ENCODE data around the gene TMEM18. TPM values are rescaled to one million over a fixed set of nuclear protein-coding genes. Genes with fewer than 3 reads are reported as not detected.

TMEM18 gene
- total RNA-seq, 1 experiment from 2014 or later, result 40.3 TPM

DNA sequence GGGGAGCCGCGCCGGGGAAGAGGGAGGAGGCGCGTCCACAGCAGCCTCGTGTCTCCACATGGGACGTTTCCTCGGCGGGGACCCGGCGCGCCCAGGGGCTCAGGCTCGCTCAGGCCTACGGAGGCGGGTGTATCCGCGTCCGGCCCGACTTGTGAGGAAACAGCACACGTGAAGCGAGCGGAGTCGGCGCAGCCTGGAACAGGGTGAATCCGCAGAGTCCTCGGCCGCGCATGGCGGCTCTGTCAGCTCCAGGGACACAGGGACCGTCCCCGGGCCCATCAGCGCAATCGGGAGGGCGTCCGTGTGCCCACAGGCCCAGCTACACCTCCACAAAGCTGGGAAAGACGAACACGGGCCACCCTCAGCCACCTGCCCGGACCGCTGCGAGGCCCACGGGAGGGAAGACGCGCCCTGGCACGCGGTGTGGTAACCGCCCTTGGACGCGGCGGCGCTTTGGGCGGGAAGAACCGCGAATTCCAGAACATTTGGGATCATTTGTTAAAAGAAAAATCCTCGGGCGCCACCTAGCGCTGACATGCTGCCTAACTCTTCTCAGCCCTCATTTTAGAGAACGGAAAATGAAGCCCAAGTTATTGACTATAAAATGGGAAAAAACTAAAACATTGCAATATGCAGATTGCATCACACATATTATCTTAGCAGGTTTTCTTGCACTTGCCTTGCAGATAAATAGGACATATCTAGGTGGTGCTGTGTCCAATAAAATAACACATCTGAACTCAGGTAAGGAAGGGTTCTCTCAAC is 40.4 kb downstream of the TMEM18 start:
- peak; percentile 48 for DNase-seq (ENCODE audit: extremely low read depth, low read depth)

DNA sequence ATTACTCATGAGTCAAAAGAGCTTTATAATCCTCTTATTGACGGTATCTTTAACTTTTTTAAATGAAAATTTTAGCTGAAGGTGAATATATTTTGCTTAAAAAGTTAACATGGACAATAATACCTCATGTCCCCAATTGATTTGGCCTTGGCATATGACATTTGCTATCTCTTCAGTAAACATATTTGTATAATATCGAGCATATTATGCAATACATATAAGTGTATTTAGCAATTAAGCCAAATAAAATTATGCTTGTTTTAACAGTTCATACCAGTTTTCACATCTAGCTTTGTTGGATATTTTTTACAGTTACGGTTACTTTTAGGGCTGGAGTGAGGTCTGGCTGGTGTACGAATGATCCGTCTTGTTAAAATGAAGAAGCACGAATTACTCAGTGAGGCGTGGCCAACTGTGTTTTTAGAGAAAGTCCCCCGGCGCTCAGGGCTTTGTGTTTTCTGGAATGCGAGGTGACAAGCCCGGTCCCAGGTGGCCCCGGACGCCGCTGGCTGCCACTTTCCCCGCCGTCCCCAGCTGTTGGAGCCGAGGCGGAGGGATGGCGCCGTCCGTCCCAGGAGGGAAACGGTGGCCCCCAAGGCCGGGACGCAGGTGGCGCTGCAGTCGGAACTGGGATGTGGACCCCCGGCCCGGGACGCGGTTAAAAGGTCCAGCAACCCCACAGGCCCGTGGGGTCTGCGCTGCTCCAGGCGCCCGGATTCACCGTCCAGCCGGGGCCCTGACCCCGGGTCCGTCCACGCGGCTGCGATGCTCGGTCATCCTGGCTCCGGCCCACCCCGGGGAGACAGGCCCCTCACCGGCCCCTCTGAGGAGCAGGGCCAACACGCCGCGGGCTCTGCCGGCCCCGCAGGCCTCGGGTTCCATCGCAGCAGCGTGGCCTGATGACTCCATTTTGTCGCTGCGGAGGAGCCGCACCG is 41.3 kb downstream of the TMEM18 start:
- no peak for DNase-seq (ENCODE audit: extremely low read depth, low read depth)

GRCh38 chr2:634636-635388 is 42.4 kb downstream of the TMEM18 start:
- DNase-seq (ENCODE audit: extremely low read depth, low read depth), result no peak

DNA sequence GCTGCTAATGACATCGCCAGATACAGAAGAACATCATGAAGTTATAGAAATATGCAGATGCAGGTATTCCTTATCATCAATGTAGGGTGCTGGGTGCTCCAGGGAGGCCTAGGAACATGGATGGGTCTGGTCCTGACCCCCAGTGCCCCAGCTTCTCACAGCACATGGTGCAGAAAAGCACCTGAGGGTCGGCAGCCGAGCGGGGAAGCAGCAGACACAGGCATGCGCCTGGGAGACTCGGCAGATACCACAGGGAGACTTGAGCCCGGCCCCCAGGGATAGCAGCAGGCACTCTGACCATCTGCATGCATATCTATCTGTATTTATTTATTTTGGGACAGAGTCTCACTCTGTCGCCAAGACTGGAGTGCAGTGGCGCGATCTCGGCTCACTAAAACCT is 43.2 kb downstream of the TMEM18 start:
- DNase-seq (ENCODE audit: extremely low read depth, low read depth), result no peak

DNA sequence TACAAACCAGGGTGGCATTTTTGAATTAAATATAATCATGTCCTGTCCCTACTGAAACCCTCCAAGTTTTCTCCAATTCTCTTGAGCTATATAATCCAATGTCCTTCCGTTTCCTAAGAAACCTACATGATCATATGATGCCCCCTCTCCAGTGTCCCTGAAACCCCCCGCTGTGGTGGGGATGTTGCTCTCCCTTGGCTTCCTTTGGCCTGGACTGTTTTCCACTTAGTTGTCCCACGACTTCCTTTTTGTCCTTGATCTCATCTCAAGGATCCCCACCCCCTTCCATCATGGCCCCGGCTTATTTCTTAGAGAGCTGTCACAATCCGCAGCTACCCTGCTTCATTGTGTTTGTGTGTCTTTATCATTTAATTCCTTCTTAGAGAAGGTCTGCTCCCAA is 43.8 kb downstream of the TMEM18 start:
- DNase-seq (ENCODE audit: extremely low read depth, low read depth), result no peak

GRCh38 chr2:632471-632870 is 44.7 kb downstream of the TMEM18 start:
- no peak for DNase-seq (ENCODE audit: extremely low read depth, low read depth)

DNA sequence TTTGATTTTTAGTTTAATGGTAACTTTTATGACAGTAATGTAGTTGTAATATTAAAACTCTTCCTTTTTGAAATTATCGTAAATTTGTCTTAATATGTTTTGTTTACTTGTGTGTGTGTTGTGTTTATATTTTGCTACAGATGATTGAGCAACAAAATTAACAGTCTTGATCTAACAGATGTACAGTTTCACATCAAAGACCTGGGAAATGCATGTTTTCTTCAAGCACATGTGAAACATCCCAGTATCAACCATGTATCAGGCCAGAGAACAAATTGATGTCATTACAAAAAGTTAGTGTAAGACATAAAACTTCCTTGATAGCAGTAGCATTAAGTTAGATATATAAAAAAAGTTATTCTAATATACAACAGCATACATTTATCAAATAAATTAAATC is 45.5 kb downstream of the TMEM18 start:
- DNase-seq (ENCODE audit: extremely low read depth, low read depth), result no peak

DNA sequence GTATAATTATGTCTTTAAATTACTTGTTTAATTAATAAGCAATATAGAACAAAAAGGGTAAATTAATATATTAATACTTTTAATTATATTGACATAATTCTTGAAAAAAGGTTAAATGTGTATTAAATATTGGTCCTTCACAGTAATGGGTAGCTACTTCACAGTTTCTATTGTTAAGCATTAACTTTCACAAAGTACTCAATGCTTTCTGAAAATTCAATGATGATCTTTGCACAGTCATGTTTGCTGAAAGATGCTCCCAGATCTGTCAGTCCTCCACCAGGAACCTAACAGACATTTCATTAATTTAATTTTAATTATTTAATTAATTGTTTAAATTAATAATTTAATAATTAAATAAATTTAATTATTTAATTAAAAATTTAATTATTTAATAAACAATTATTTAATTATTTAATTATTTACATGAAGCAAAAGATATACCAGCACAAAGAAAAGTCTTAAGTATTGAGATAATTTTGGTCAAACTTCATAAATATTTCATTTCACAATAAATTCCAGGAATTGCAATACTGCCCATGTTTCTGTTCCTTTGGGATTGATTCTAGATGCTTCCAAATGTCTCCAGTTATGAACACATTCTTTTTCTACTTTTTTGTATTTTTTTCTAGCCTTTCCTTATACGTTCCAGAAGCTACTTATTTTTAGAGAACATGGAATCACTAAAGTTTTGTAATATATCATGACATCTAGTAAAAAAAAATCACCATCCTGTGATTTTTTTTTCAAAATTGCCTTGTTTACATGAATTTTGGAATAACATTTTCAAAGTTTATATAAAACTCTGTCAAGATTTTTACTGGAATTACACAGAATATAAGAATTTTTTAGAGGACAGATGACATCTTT is 46.5 kb downstream of the TMEM18 start:
- DNase-seq (ENCODE audit: extremely low read depth, low read depth), result no peak

- DNase-seq (ENCODE audit: extremely low read depth, low read depth), result no peak
Measured at GRCh38 chr2:629961-630360, 47.2 kb downstream of the TMEM18 start.

DNA sequence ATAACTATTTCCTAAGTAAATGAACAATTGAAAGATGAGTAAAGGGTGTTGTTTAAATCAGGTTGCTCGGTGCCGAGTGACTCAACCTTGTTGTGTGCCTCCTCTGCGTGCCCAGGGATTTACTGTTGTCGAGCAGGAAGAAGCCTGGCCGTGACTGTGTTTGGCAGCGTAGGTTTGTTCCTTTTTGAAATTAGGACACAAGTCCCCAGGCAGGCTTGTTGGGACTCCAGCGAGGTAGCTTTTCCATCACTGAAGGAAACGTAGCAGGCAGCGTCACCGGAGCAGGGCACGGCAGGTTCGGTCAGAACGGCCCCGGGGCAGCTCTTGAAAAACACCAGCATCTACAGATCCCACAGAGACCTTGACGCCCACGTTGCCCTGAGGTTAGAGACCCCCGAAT is 48.6 kb downstream of the TMEM18 start:
- DNase-seq (ENCODE audit: extremely low read depth, low read depth), result no peak

DNA sequence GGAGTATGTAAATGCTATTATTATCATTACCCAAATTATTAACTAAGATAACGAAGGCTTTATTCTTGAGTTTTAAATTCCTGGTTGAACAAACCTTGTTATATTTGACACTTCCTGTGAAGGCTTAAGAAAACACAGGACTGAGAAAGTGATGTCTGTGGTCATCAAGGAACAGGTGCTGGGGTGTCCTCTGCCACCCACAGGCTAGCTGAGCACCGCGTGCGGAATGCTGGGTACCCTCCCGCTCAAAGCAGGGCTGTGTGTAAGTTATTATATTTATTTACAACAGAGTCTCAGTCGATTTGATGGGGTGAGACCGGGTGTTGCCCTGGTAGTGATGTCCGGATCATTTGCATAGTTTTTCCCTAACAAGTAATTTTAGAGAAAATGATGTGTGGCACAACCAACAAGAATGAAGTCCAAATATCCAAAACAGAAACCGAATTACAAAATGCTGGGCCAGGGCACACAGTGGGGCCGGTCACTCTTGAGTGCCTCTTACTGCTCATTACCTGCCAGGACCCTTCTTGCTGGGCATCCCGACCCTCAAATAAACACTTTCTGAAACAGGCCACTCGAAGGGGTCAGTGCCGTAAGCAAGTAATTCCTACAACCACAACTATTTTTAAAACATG is 49.2 kb downstream of the TMEM18 start:
- DNase-seq (ENCODE audit: extremely low read depth, low read depth), result no peak

DNA sequence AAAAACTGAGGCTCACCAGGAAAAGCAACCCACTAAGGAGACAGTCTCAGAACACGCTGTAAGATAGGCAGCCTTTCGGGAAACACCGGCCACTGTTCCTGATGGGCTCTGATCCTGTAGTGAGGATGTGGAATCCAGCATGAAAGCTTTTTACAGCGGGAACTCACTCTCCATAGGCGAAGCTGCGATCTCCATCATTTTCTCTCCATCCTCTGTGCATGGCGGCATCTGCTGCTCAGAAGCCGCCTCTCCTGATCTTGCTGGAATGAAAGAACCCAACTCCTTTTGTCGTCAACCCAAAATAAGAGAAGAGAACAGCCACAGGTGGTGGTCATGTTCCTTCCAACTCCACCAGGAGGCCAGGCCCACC is 49.9 kb downstream of the TMEM18 start:
- DNase-seq (ENCODE audit: extremely low read depth, low read depth), result no peak

DNA sequence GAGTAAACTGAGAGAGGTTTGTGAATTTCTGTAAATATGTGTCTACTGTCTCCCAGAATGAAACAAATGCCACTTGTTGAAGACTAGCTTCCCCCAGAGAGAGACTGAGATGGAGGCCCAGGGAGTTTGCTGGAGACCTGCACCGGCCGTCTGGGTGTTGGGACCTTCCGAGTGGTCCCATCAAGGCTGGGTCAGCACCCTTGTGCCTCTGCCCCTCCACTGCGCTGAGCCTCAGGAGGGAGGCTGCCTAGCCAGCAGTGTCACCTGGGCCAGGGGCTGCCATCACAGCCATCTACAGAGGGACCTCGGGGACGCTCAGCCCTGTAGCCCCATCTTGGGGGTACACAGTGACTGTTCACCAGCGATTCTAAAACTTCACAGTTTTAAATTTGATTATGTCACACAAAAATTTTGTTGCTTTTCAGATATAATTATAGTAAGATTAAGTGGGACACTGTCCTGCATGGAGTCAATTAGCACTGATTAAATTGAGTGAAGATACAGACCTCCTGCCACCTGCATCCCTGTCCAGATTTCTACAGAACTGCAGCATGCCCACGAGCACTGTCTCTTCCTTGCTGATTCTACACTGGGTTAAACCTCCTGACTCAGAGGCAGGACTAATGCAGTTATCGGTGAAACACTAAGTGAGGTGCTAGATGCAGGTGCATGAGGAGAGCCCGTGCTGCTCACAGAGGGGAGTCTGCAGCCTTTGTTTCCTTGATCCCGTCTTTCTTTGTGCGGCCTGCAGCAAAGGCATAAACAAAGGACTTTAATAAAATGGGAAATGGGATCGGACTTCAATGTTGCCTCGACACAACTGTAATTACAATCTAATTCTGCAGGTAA is 50.5 kb downstream of the TMEM18 start:
- DNase-seq (ENCODE audit: extremely low read depth, low read depth), result no peak

GRCh38 chr2:625415-626333 is 51.5 kb downstream of the TMEM18 start:
- no peak for DNase-seq (ENCODE audit: extremely low read depth, low read depth)

GRCh38 chr2:624551-625347 is 52.5 kb downstream of the TMEM18 start:
- no peak for DNase-seq (ENCODE audit: extremely low read depth, low read depth)

GRCh38 chr2:624096-624495 is 53.1 kb downstream of the TMEM18 start:
- DNase-seq (ENCODE audit: extremely low read depth, low read depth), result no peak
